Stimulated activated CD8-positive, alpha-beta memory T cell treated with anti-CD3 and anti-CD28 coated beads, Interleukin-4, amount 100 ng/mL, for 48 hours (primary cell): ENCODE results near the gene PRODH2.
A peak's percentile ranks its signal among the peaks of the same experiment; 100 is the strongest.
"Not testable (repeated sequence)": the region's sequence is repeated elsewhere in the genome, so short reads cannot be mapped to it uniquely, and the experiment has no call there.

Experiments used
- DNase-seq: peaks from one replicate; pipeline ENCODE4 v3.0.0-alpha.2; 2020

PRODH2 gene

GRCh38 chr19:35843676-35844481 is 31.2 kb upstream of the PRODH2 start:
- DNase-seq = peak; percentile 52

- DNase-seq = no peak
Observed at GRCh38 chr19:35842666-35843272, 30.1 kb upstream of the PRODH2 start.

GRCh38 chr19:35841961-35842595 is 29.4 kb upstream of the PRODH2 start:
- DNase-seq = no peak

GRCh38 chr19:35836096-35836495 is 23.5 kb upstream of the PRODH2 start:
- not testable (repeated sequence) for DNase-seq

GRCh38 chr19:35833972-35834371 is 21.3 kb upstream of the PRODH2 start:
- DNase-seq = no peak

GRCh38 chr19:35832054-35832453 is 19.4 kb upstream of the PRODH2 start:
- no peak for DNase-seq

- DNase-seq = no peak
Observed at GRCh38 chr19:35830986-35831385, 18.3 kb upstream of the PRODH2 start.

- peak; percentile 75 for DNase-seq
Observed at GRCh38 chr19:35828692-35829301, 16.2 kb upstream of the PRODH2 start.

- DNase-seq = no peak
Observed at GRCh38 chr19:35824150-35824549, 11.5 kb upstream of the PRODH2 start.

- no peak for DNase-seq
Observed at GRCh38 chr19:35822579-35822978, 9.9 kb upstream of the PRODH2 start.

GRCh38 chr19:35818445-35818844 is 5.8 kb upstream of the PRODH2 start:
- no peak for DNase-seq

- no peak for DNase-seq
Observed at GRCh38 chr19:35816846-35817245, 4.2 kb upstream of the PRODH2 start.

GRCh38 chr19:35816262-35816661 is 3.6 kb upstream of the PRODH2 start:
- DNase-seq = no peak

GRCh38 chr19:35813043-35813890 is 622 bp upstream of the PRODH2 start:
- no peak for DNase-seq

GRCh38 chr19:35811317-35812219 is 1.1 kb downstream of the PRODH2 start:
- no peak for DNase-seq

- no peak for DNase-seq
Observed at GRCh38 chr19:35807633-35808032, 5.0 kb downstream of the PRODH2 start.

GRCh38 chr19:35806597-35806996 is 6.0 kb downstream of the PRODH2 start:
- DNase-seq = no peak

GRCh38 chr19:35805526-35806102 is 7.0 kb downstream of the PRODH2 start:
- DNase-seq = no peak

- DNase-seq = no peak
Observed at GRCh38 chr19:35801828-35802227, 10.8 kb downstream of the PRODH2 start.

- DNase-seq = no peak
Observed at GRCh38 chr19:35797663-35798062, 15.0 kb downstream of the PRODH2 start.
